Stimulated activated CD8-positive, alpha-beta memory T cell treated with anti-CD3 and anti-CD28 coated beads, Interleukin-2, amount 100 ng/mL, for 48 hours (primary cell): ENCODE results near the gene UGT1A3.
"Not testable (repeated sequence)": the region's sequence is repeated elsewhere in the genome, so short reads cannot be mapped to it uniquely, and the experiment has no call there.

ENCODE experiments used
- DNase-seq, 2 donors: peaks; one replicate each; pipeline ENCODE4 v3.0.0-alpha.2; 2020; ENCODE audit warnings: low read depth in 2 of 2

The UGT1A3 gene

GRCh38 chr2:233707940-233708644 is 20.8 kb upstream of the UGT1A3 start:
- DNase-seq = no peak

- no peak for DNase-seq
Observed at GRCh38 chr2:233708942-233709341, 19.9 kb upstream of the UGT1A3 start.

- peak; percentile 64 to 66 for DNase-seq
Observed at GRCh38 chr2:233711312-233712008, 17.4 kb upstream of the UGT1A3 start.

- DNase-seq = no peak
Observed at GRCh38 chr2:233712611-233713261, 16.1 kb upstream of the UGT1A3 start, which contains the start of gene UGT1A5. Gene UGT1A5 (plus strand): TSS chr2:233712907. CDS start chr2:233712992, 85 bp downstream.

GRCh38 chr2:233713262-233713615 is 15.6 kb upstream of the UGT1A3 start:
- DNase-seq = no peak

- no peak for DNase-seq
Observed at GRCh38 chr2:233714121-233714520, 14.7 kb upstream of the UGT1A3 start.

GRCh38 chr2:233718552-233718951 is 10.3 kb upstream of the UGT1A3 start, which contains the start of gene UGT1A4:
Gene UGT1A4 (plus strand): TSS chr2:233718736. CDS start chr2:233718821, 85 bp downstream.
- no peak for DNase-seq

- not testable (repeated sequence) for DNase-seq
Observed at GRCh38 chr2:233736868-233737653, 8.2 kb downstream of the UGT1A3 start.

- no peak for DNase-seq
Observed at GRCh38 chr2:233740870-233741269, 12.0 kb downstream of the UGT1A3 start.

- no peak for DNase-seq
Observed at GRCh38 chr2:233743464-233744259, 14.8 kb downstream of the UGT1A3 start.

- no peak for DNase-seq
Observed at GRCh38 chr2:233745073-233745755, 16.4 kb downstream of the UGT1A3 start.

- DNase-seq = not testable (repeated sequence)
Observed at GRCh38 chr2:233745838-233746237, 17.0 kb downstream of the UGT1A3 start.

GRCh38 chr2:233746475-233747282 is 17.8 kb downstream of the UGT1A3 start:
- DNase-seq = no peak

GRCh38 chr2:233747283-233747544 is 18.4 kb downstream of the UGT1A3 start:
- no peak for DNase-seq

- not testable (repeated sequence) for DNase-seq
Observed at GRCh38 chr2:233750689-233751088, 21.8 kb downstream of the UGT1A3 start.

- DNase-seq = not testable (repeated sequence)
Observed at GRCh38 chr2:233751212-233752009, 22.6 kb downstream of the UGT1A3 start.

- DNase-seq = no peak
Observed at GRCh38 chr2:233754872-233755611, 26.2 kb downstream of the UGT1A3 start.

- DNase-seq = no peak
Observed at GRCh38 chr2:233756429-233757081, 27.7 kb downstream of the UGT1A3 start.
